Breast epithelium (tissue), 4 donors: Measurements from ENCODE around the gene SLC44A4. TPM values are rescaled to one million over a fixed set of nuclear protein-coding genes. Genes with fewer than 3 reads are reported as not detected.
"Not testable (repeated sequence)": the region's sequence is repeated elsewhere in the genome, so short reads cannot be mapped to it uniquely, and the experiment has no call there.

Experiments
- DNase-seq, 2 donors: peaks; one replicate each; pipeline ENCODE4 v3.0.0-alpha.2; 2019; ENCODE audit warnings: low spot score in 2 of 2
- H3K27ac ChIP-seq, 2 donors: fragments of 200-600 bp; sonication (generic) in 1 of 2; one replicate each; pipeline ENCODE4 v1.5.1; 2016 to 2019; ENCODE audit warnings: mild to moderate bottlenecking in 1 of 2
- H3K27me3 ChIP-seq, 2 donors: fragments of 200-600 bp; sonication (generic) in 1 of 2; one replicate each; pipeline versions ENCODE4 v1.5.1 to v1.6.0; 2017 to 2019; ENCODE audit warnings: control low read depth in 1 of 2, mild to moderate bottlenecking in 1 of 2
- H3K36me3 ChIP-seq: fragments of 200-600 bp; one replicate; pipeline ENCODE4 v1.5.1; 2019
- H3K4me1 ChIP-seq, 2 donors: fragments of 200-600 bp; sonication (generic); one replicate each; pipeline ENCODE4 v1.5.1; 2016 to 2019; ENCODE audit warnings: control low read depth in 1 of 2
- H3K4me3 ChIP-seq, 3 donors: fragments of 200-600 bp; sonication (generic); 1 replicate in 2 of 3; 2 replicates in 1 of 3; pipeline ENCODE4 v1.5.1; 2016 to 2019; ENCODE audit warnings: mild to moderate bottlenecking in 3 of 3, moderate library complexity in 2 of 3
- H3K9me3 ChIP-seq, 2 donors: fragments of 200-600 bp; sonication (generic) in 1 of 2; one replicate each; pipeline ENCODE4 v1.5.1; 2016 to 2019; ENCODE audit warnings: control low read depth in 1 of 2
- CTCF ChIP-seq, 3 donors: fragments of 450-650 bp; IDR thresholded peaks; one replicate each; pipeline ENCODE4 v1.5.1; 2016 to 2017; ENCODE audit warnings: antibody characterized with exemption in 3 of 3, mild to moderate bottlenecking in 3 of 3, moderate library complexity in 3 of 3
- POLR2A ChIP-seq: fragments of 450-650 bp; IDR thresholded peaks from one replicate; pipeline ENCODE4 v1.6.1; 2016; ENCODE audit warnings: antibody characterized with exemption, mild to moderate bottlenecking, moderate library complexity
- POLR2AphosphoS5 ChIP-seq, 3 donors: sonication (generic); formaldehyde crosslinking; IDR thresholded peaks; one replicate each; pipeline ENCODE4 v1.6.1; 2017; ENCODE audit warnings: antibody characterized with exemption in 3 of 3
- intact Hi-C: fragments of 100-400 bp; cut with DNase I; formaldehyde crosslinking; loops from one replicate; pipeline ENCODE4 v1.15.1; 2023; ENCODE audit warnings: low total_unique reads
- total RNA-seq, 3 donors: library from RNA; depleted of rRNA; stranded (reverse); fragments of >200 nt; gene quantifications; one replicate each; pipeline ENCODE4 v1.1.0, GENCODE V29; 2016

SLC44A4 gene
- total RNA-seq, 3 donors from 2014 or later = 0.32 to 35.4 (median 10.5) TPM

GRCh38 chr6:31851485-31851832 is 27.3 kb downstream of the SLC44A4 start:
- no peak overlapping the region for H3K4me3 ChIP-seq
- TF ChIP-seq POLR2A = no peak
- no peak for TF ChIP-seq CTCF (IDR thresholded peaks at IDR 0.05)
- no peak for TF ChIP-seq POLR2AphosphoS5 (IDR thresholded peaks at IDR 0.05)
- no peaks in the 10 kb centered on the region for H3K27me3 ChIP-seq
- H3K27ac ChIP-seq = no peak overlapping the region
- intact Hi-C loops = no loop called here
- no peaks in the 10 kb centered on the region for H3K36me3 ChIP-seq
- H3K4me1 ChIP-seq = no peaks in the 10 kb centered on the region
- no peaks in the 10 kb centered on the region for H3K9me3 ChIP-seq
- no peak for DNase-seq

- no peaks in the 10 kb centered on the region for H3K27me3 ChIP-seq
- H3K36me3 ChIP-seq = no peaks in the 10 kb centered on the region
- no peak overlapping the region for H3K4me3 ChIP-seq
- no peaks in the 10 kb centered on the region for H3K4me1 ChIP-seq
- TF ChIP-seq POLR2A = no peak
- H3K27ac ChIP-seq = no peak overlapping the region
- DNase-seq = no peak
- no peaks in the 10 kb centered on the region for H3K9me3 ChIP-seq
- intact Hi-C loops = no loop called here
Observed at GRCh38 chr6:31850765-31851484, 27.9 kb downstream of the SLC44A4 start.

- no peaks in the 10 kb centered on the region for H3K36me3 ChIP-seq
- no peak overlapping the region for H3K27ac ChIP-seq
- no peaks in the 10 kb centered on the region for H3K9me3 ChIP-seq
- no peak overlapping the region for H3K4me3 ChIP-seq
- DNase-seq = no peak
- intact Hi-C loops = no loop called here
- TF ChIP-seq POLR2A (no peak), CTCF (IDR thresholded peaks at IDR 0.05) (no peak), POLR2AphosphoS5 (IDR thresholded peaks at IDR 0.05) (no peak)
- H3K27me3 ChIP-seq = no peaks in the 10 kb centered on the region
- no peaks in the 10 kb centered on the region for H3K4me1 ChIP-seq
Observed at GRCh38 chr6:31847276-31847978, 31.4 kb downstream of the SLC44A4 start.

GRCh38 chr6:31844507-31844906 is 34.3 kb downstream of the SLC44A4 start:
- intact Hi-C loops = no loop called here
- TF ChIP-seq POLR2A (no peak), POLR2AphosphoS5 (IDR thresholded peaks at IDR 0.05) (no peak), CTCF (IDR thresholded peaks at IDR 0.05) (no peak)
- H3K27ac ChIP-seq = no peak overlapping the region
- no peak for DNase-seq
- no peaks in the 10 kb centered on the region for H3K9me3 ChIP-seq
- no peaks in the 10 kb centered on the region for H3K4me1 ChIP-seq
- no peaks in the 10 kb centered on the region for H3K27me3 ChIP-seq
- no peaks in the 10 kb centered on the region for H3K36me3 ChIP-seq
- H3K4me3 ChIP-seq = no peak overlapping the region

GRCh38 chr6:31842053-31842452 is 36.7 kb downstream of the SLC44A4 start:
- no peak for TF ChIP-seq POLR2AphosphoS5 (IDR thresholded peaks at IDR 0.05)
- TF ChIP-seq POLR2A = no peak
- TF ChIP-seq CTCF (IDR thresholded peaks at IDR 0.05) = no peak
- H3K4me3 ChIP-seq = no peak overlapping the region
- no peaks in the 10 kb centered on the region for H3K27me3 ChIP-seq
- H3K9me3 ChIP-seq = no peaks in the 10 kb centered on the region
- no peak overlapping the region for H3K27ac ChIP-seq
- peaks cover 0 to 8% of the 10 kb centered on the region in 2 donors for H3K4me1 ChIP-seq
- DNase-seq = no peak
- no peaks in the 10 kb centered on the region for H3K36me3 ChIP-seq
- intact Hi-C loops = no loop called here

GRCh38 chr6:31839779-31840126 is 39.0 kb downstream of the SLC44A4 start:
- not testable (repeated sequence) for H3K4me3 ChIP-seq, H3K27ac ChIP-seq, H3K27me3 ChIP-seq, H3K9me3 ChIP-seq, DNase-seq, H3K36me3 ChIP-seq
- intact Hi-C loops = loop anchor here (5.0 to 10.0 kb wide), 2 partner anchors 157 to 185 kb away; partner anchors contain the start of genes APOM, BAG6 and LY6G5C
- peaks cover 0 to 19% of the 10 kb centered on the region in 2 donors for H3K4me1 ChIP-seq
